H1 (cell line): Measurements from ENCODE around the gene TXNDC15. TPM values are rescaled to one million over a fixed set of nuclear protein-coding genes. Genes with fewer than 3 reads are reported as not detected.

Experiments
- CTCF ChIA-PET: fragments of 300-600 bp; sonication (Branson Sonifier 250); formaldehyde crosslinking; loops from one replicate; lab custom pipeline; 2021; ENCODE audit not compliant: partially characterized antibody; lab: Charles Lee
- POLR2A ChIA-PET: fragments of 300-600 bp; sonication (Branson Sonifier 250); formaldehyde crosslinking; loops from one replicate; lab custom pipeline; 2021; ENCODE audit warnings: inconsistent platforms; ENCODE audit not compliant: partially characterized antibody; lab: Charles Lee
- DNase-seq, 2 experiments: peaks; one replicate each; pipeline versions ENCODE4 v3.0.0 to v3.0.0-alpha.2; 2010 to 2022; ENCODE audit warnings: low spot score in 2 of 2, low read depth in 1 of 2, mixed read lengths in 1 of 2
- FAIRE-seq: peaks from 2 replicates; lab custom pipeline; 2011; peaks lifted over from hg19 to GRCh38; lab: Jason Lieb, UNC
- H2AFZ ChIP-seq: 2 replicates; pipeline ENCODE4 v1.8.1; 2012; ENCODE audit warnings: low read length, inconsistent platforms
- H2AK5ac ChIP-seq: 2 replicates; pipeline ENCODE4 v1.6.1; 2013; ENCODE audit warnings: low read depth, low read length
- H2BK120ac ChIP-seq: replicated peaks from 2 replicates; pipeline ENCODE3; 2013; ENCODE audit warnings: low read depth, low read length, inconsistent platforms
- H2BK12ac ChIP-seq: 2 replicates; pipeline ENCODE4 v1.6.1; 2013; ENCODE audit warnings: low read depth, low read length
- H2BK15ac ChIP-seq: 2 replicates; pipeline ENCODE4 v1.6.1; 2013; ENCODE audit warnings: low read length
- H2BK20ac ChIP-seq: 2 replicates; pipeline ENCODE4 v1.6.1; 2013; ENCODE audit warnings: low read length
- H2BK5ac ChIP-seq: 2 replicates; pipeline ENCODE4 v1.6.1; 2013; ENCODE audit warnings: low read depth, low read length
- H3K14ac ChIP-seq: 2 replicates; pipeline ENCODE4 v1.6.1; 2013; ENCODE audit warnings: inconsistent platforms; ENCODE audit not compliant: insufficient read length
- H3K18ac ChIP-seq: 2 replicates; pipeline ENCODE4 v1.6.1; 2013; ENCODE audit warnings: low read length; ENCODE audit errors: extremely low read depth
- H3K23ac ChIP-seq: 2 replicates; pipeline ENCODE4 v1.6.1; 2013; ENCODE audit warnings: inconsistent platforms; ENCODE audit not compliant: insufficient read length
- H3K23me2 ChIP-seq: 2 replicates; pipeline ENCODE4 v1.6.1; 2013; ENCODE audit warnings: low read depth, low read length
- H3K27ac ChIP-seq: 2 replicates; pipeline ENCODE4 v1.6.1; 2011; ENCODE audit warnings: low read depth, low read length, inconsistent platforms
- H3K27me3 ChIP-seq, 4 experiments: replicated peaks in 1 of 4; 1 replicate in 1 of 4; 2 replicates in 3 of 4; pipeline versions ENCODE4 v1.6.1 to v1.8.1; 2011 to 2013; ENCODE audit warnings: low read length in 3 of 4, mild to moderate bottlenecking in 3 of 4, inconsistent platforms in 2 of 4, mixed read lengths in 2 of 4, moderate library complexity in 1 of 4; ENCODE audit not compliant: control insufficient read depth in 3 of 4, insufficient read depth in 3 of 4; ENCODE audit errors: extremely low read depth in 1 of 4
- H3K36me3 ChIP-seq, 4 experiments: 2 replicates each; pipeline versions ENCODE4 v1.6.1 to v1.8.1; 2011 to 2013; ENCODE audit warnings: mild to moderate bottlenecking in 4 of 4, low read length in 3 of 4, moderate library complexity in 2 of 4, control low read depth in 1 of 4, inconsistent platforms in 1 of 4; ENCODE audit not compliant: insufficient read depth in 4 of 4, control insufficient read depth in 2 of 4
- H3K4ac ChIP-seq: replicated peaks from 2 replicates; pipeline ENCODE3; 2013; ENCODE audit warnings: low read length, low read depth, mixed read lengths, inconsistent platforms; ENCODE audit not compliant: insufficient read length
- H3K4me1 ChIP-seq, 4 experiments: replicated peaks in 1 of 4; 1 replicate in 1 of 4; 2 replicates in 3 of 4; pipeline versions ENCODE4 v1.6.1 to v1.8.1; 2011 to 2013; ENCODE audit warnings: low read length in 3 of 4, inconsistent platforms in 2 of 4, mixed read lengths in 1 of 4; ENCODE audit not compliant: insufficient read depth in 4 of 4, control insufficient read depth in 3 of 4
- H3K4me2 ChIP-seq, 2 experiments: 2 replicates each; pipeline versions ENCODE4 v1.6.1 to v1.8.1; 2011 to 2013; ENCODE audit warnings: low read depth in 2 of 2, low read length in 2 of 2, control low read depth in 1 of 2, inconsistent platforms in 1 of 2, mild to moderate bottlenecking in 1 of 2; ENCODE audit not compliant: insufficient read depth in 1 of 2
- H3K4me3 ChIP-seq, 4 experiments: fragments of 200-600, 300-600 bp in 1 of 4; sonication (generic), shearing (Covaris generic), sonication (Bioruptor Twin) in 1 of 4; 2 replicates each; pipeline versions ENCODE4 v1.5.1 to v1.8.1; 2011 to 2016; ENCODE audit warnings: low read length in 4 of 4, low read depth in 3 of 4, control low read depth in 2 of 4, inconsistent platforms in 2 of 4, mild to moderate bottlenecking in 2 of 4, mixed read lengths in 1 of 4, moderate library complexity in 1 of 4; ENCODE audit not compliant: insufficient read depth in 2 of 4; ENCODE audit errors: extremely low read depth in 1 of 4
- H3K56ac ChIP-seq: replicated peaks from 2 replicates; pipeline ENCODE3; 2013; ENCODE audit warnings: low read depth, mild to moderate bottlenecking, mixed read lengths, low read length, inconsistent platforms; ENCODE audit not compliant: insufficient read length
- H3K79me1 ChIP-seq: 2 replicates; pipeline ENCODE4 v1.6.1; 2013; ENCODE audit warnings: low read depth, low read length, control low read depth
- H3K79me2 ChIP-seq, 2 experiments: 2 replicates each; pipeline versions ENCODE4 v1.6.1 to v1.8.1; 2012 to 2013; ENCODE audit warnings: low read length in 2 of 2, mild to moderate bottlenecking in 2 of 2, inconsistent platforms in 1 of 2; ENCODE audit not compliant: insufficient read depth in 2 of 2, control insufficient read depth in 1 of 2
- H3K9ac ChIP-seq, 4 experiments: replicated peaks in 1 of 4; 1 replicate in 1 of 4; 2 replicates in 3 of 4; pipeline versions ENCODE4 v1.6.1 to v1.8.1; 2011 to 2013; ENCODE audit warnings: low read depth in 3 of 4, low read length in 3 of 4, control low read depth in 2 of 4, mild to moderate bottlenecking in 2 of 4, moderate library complexity in 2 of 4, inconsistent platforms in 1 of 4; ENCODE audit errors: extremely low read depth in 1 of 4
- H3K9me3 ChIP-seq, 2 experiments: 2 replicates each; pipeline versions ENCODE4 v1.6.1 to v1.8.1; 2012 to 2013; ENCODE audit warnings: mild to moderate bottlenecking in 2 of 2, moderate library complexity in 2 of 2, control low read depth in 1 of 2, inconsistent platforms in 1 of 2, low read depth in 1 of 2, low read length in 1 of 2, mixed read lengths in 1 of 2; ENCODE audit not compliant: insufficient read depth in 2 of 2
- H4K20me1 ChIP-seq, 2 experiments: replicated peaks in 1 of 2; 2 replicates each; pipeline versions ENCODE3 to v1.8.1; 2011 to 2013; ENCODE audit warnings: inconsistent platforms in 2 of 2, low read length in 2 of 2, mild to moderate bottlenecking in 1 of 2; ENCODE audit not compliant: insufficient read depth in 2 of 2, control insufficient read depth in 1 of 2
- H4K5ac ChIP-seq: 2 replicates; pipeline ENCODE4 v1.6.1; 2013; ENCODE audit warnings: low read length, low read depth, mixed read lengths, inconsistent platforms; ENCODE audit not compliant: insufficient read length
- H4K8ac ChIP-seq: 2 replicates; pipeline ENCODE4 v1.8.0; 2013; ENCODE audit warnings: mild to moderate bottlenecking, moderate library complexity, low read length, inconsistent platforms; ENCODE audit not compliant: insufficient read depth; ENCODE audit errors: extremely low read depth
- H4K91ac ChIP-seq: replicated peaks from 2 replicates; pipeline ENCODE3; 2013; ENCODE audit warnings: low read length, mixed read lengths, inconsistent platforms; ENCODE audit not compliant: insufficient read length
- EP300 ChIP-seq, 2 experiments: IDR thresholded peaks; 1 replicate in 1 of 2; 2 replicates in 1 of 2; pipeline ENCODE4 v1.6.1; 2011 to 2012; ENCODE audit warnings: low read depth in 2 of 2, low read length in 2 of 2, mild to moderate bottlenecking in 2 of 2, borderline replicate concordance in 1 of 2, inconsistent platforms in 1 of 2, moderate library complexity in 1 of 2
- FOSL1 ChIP-seq: IDR thresholded peaks from 2 replicates; pipeline ENCODE4 v1.6.1; 2011; ENCODE audit warnings: mild to moderate bottlenecking, low read depth, low read length, moderate library complexity; ENCODE audit not compliant: insufficient read depth
- HDAC2 ChIP-seq, 2 experiments: fragments of 300-600 bp in 1 of 2; sonication (generic) in 1 of 2; IDR thresholded peaks; 2 replicates each; pipeline ENCODE4 v1.6.1; 2011 to 2012; ENCODE audit warnings: low read depth in 2 of 2, low read length in 2 of 2, mild to moderate bottlenecking in 2 of 2, moderate library complexity in 2 of 2, borderline replicate concordance in 1 of 2, inconsistent platforms in 1 of 2
- KDM4A ChIP-seq: IDR thresholded peaks from one replicate; pipeline ENCODE4 v1.7.1; 2012; ENCODE audit warnings: low read depth, mild to moderate bottlenecking, moderate library complexity, low read length, inconsistent platforms; ENCODE audit not compliant: severe bottlenecking
- MAX ChIP-seq: IDR thresholded peaks from 2 replicates; pipeline ENCODE4 v1.6.1; 2012; ENCODE audit warnings: inconsistent platforms
- NRF1 ChIP-seq: IDR thresholded peaks from 2 replicates; pipeline ENCODE4 v1.6.1; 2011; ENCODE audit warnings: mild to moderate bottlenecking, low read depth, low read length, improper control_type of control experiment
- SIRT6 ChIP-seq: IDR thresholded peaks from one replicate; pipeline ENCODE4 v1.7.1; 2012; ENCODE audit warnings: low read length, inconsistent platforms
- SUZ12 ChIP-seq: fragments of 200-600 bp; sonication (generic); IDR thresholded peaks from 2 replicates; pipeline ENCODE4 v1.6.1; 2012; ENCODE audit warnings: mild to moderate bottlenecking, inconsistent platforms, low read length, moderate library complexity, mixed read lengths
- TAF1 ChIP-seq: IDR thresholded peaks from 2 replicates; pipeline ENCODE4 v1.6.1; 2011; ENCODE audit warnings: mild to moderate bottlenecking, low read depth, low read length
- TCF12 ChIP-seq: IDR thresholded peaks from 2 replicates; pipeline ENCODE4 v1.6.1; 2011; ENCODE audit warnings: low read depth, mild to moderate bottlenecking, low read length
- WGBS, 2 experiments: shearing (Covaris generic) in 1 of 2; methylation state at CpG; one replicate each; pipeline versions ENCODE4 v1.1.6 to v1.1.7; 2013 to 2015; ENCODE audit warnings: low lambda C conversion rate in 2 of 2, mixed read lengths in 2 of 2, inconsistent platforms in 1 of 2, low coverage in 1 of 2, missing lambda C conversion rate in 1 of 2; ENCODE audit not compliant: insufficient replicate concordance in 2 of 2, insufficient coverage in 1 of 2, insufficient read length in 1 of 2; ENCODE audit errors: extremely low coverage in 1 of 2, missing lambda C conversion rate in 1 of 2; 5-methylcytosine and 5-hydroxymethylcytosine counted together
- polyA plus RNA-seq, 7 experiments: library from polyadenylated mRNA; depleted of rRNA in 3 of 7; stranded (reverse) in 5 of 7; unstranded in 2 of 7; fragments of >200 nt in 5 of 7; fragments of 200-250 nt in 2 of 7; gene quantifications; 1 replicate in 5 of 7; 2 replicates in 1 of 7; 4 replicates in 1 of 7; pipeline versions ENCODE4 v1.2.1 to v1.2.3, GENCODE V29; 2011 to 2013; ENCODE audit warnings: missing spikeins in 2 of 7, mixed read lengths in 2 of 7
- total RNA-seq: library from RNA; stranded (reverse); fragmentation: NEBNext Ultra II Directional; extraction: Animal tissue kit (Norgen Biotek cat#: 25700); gene quantifications from 2 replicates; pipeline ENCODE4 v1.2.1, GENCODE V29; 2021

Gene TXNDC15
- total and polyA plus RNA-seq, 2 of the 8 experiments (the other 6 are each of a cell fraction or from before 2014, with no cell fraction given): 20.1 to 30.8 TPM

GRCh38 chr5:134873494-134873893, 677 bp upstream of the TXNDC15 start:
- TF ChIP-seq MAX: no peak
- no peak for TF ChIP-seq HDAC2 (IDR thresholded peaks at IDR 0.05; ENCODE audit: borderline replicate concordance in 1 of 2, low read depth in 2 of 2, low read length in 2 of 2)
- TF ChIP-seq FOSL1: no peak
- no peak for TF ChIP-seq EP300 (IDR thresholded peaks at IDR 0.05; ENCODE audit: borderline replicate concordance in 1 of 2, low read depth in 2 of 2, low read length in 2 of 2)
- no peak for TF ChIP-seq TAF1
- no peak for TF ChIP-seq TCF12
- no peak for TF ChIP-seq SIRT6
- TF ChIP-seq KDM4A: no peak
- no peak for TF ChIP-seq SUZ12
- TF ChIP-seq NRF1: no peak
- Histone ChIP-seq H2BK5ac (no peak overlapping the region), H3K9ac (no peak overlapping the region), H3K4me1 (peaks cover 0 to 12% (median 8%) of the 10 kb centered on the region in 4 experiments; a peak in 6 of 7 replicates), H2AFZ (peak overlapping the region; percentile 96; the same call in 1 of the 2 replicates), H3K4ac (no peak overlapping the region), H2BK120ac (no peak overlapping the region), H3K9me3 (no peaks in the 10 kb centered on the region), H3K27me3 (no peaks in the 10 kb centered on the region), H3K56ac (no peak overlapping the region), H2BK15ac (no peak overlapping the region), H3K79me2 (no peaks in the 10 kb centered on the region; a peak in 2 of 4 replicates), H4K20me1 (no peaks in the 10 kb centered on the region), H2AK5ac (no peak overlapping the region), H4K8ac (no peak overlapping the region), H2BK12ac (no peak overlapping the region), H3K23me2 (peaks cover 9% of the 10 kb centered on the region), H3K79me1 (0 out of 2 replicates have a peak, but pooled peaks cover 3% of the 10 kb centered on the region), H2BK20ac (no peak overlapping the region), H3K27ac (no peak overlapping the region), H3K4me3 (peak overlapping the region in 1 of 4 experiments; percentile 75; a peak in 3 of 8 replicates), H3K36me3 (no peaks in the 10 kb centered on the region), H4K5ac (peak overlapping the region; percentile 91), H3K18ac (peak overlapping the region; percentile 98; the same call in 1 of the 2 replicates), H4K91ac (peak overlapping the region; percentile 83), H3K14ac (no peak overlapping the region), H3K23ac (no peak overlapping the region), H3K4me2 (peak overlapping the region; percentile 78 to 87; a peak in 3 of 4 replicates)
- CTCF ChIA-PET: interaction anchor here (0.5 to 1.2 kb wide), 5 partner anchors 9 to 96 kb away, joined by 3 read pairs; no protein-coding TSS in a partner anchor
- no peak for DNase-seq
- WGBS, 2 experiments: 73% methylated on average over 6 of the region's 6 CpGs; no CpG with 5 or more reads in 1 of the 2 experiments
- POLR2A ChIA-PET: interaction anchor here (0.6 to 5.6 kb wide), 12 partner anchors 10 to 529 kb away, joined by 3 to 54 read pairs (median 4); partner anchors contain the start of genes C5orf24 and PCBD2
- FAIRE-seq: no peak
